B cell (primary cell): ENCODE results near the gene SPRY1. TPM values are rescaled to one million over a fixed set of nuclear protein-coding genes. Genes with fewer than 3 reads are reported as not detected.

Experiments used
- ATAC-seq: fragments of 200-7000 bp; cut with Tn5 transposase; one replicate; pipeline ENCODE4 v1.10.0; 2021; ENCODE audit warnings: low read depth, mild to moderate bottlenecking, moderate number of reproducible peaks, moderate library complexity
- CTCF ChIA-PET: fragments of 350-600 bp; sonication (Branson Sonifier 250); formaldehyde crosslinking; loops from one replicate; lab custom pipeline; 2021; ENCODE audit warnings: antibody characterized with exemption, inconsistent platforms; lab: Charles Lee
- POLR2A ChIA-PET: fragments of 350-600 bp; sonication (Branson Sonifier 250); formaldehyde crosslinking; loops from one replicate; lab custom pipeline; 2021; ENCODE audit warnings: antibody characterized with exemption; lab: Charles Lee
- DNase-seq: peaks from one replicate; pipeline ENCODE4 v3.0.0; 2013
- H2AFZ ChIP-seq: 2 replicates; pipeline ENCODE4 v1.6.1; 2012; ENCODE audit warnings: mild to moderate bottlenecking, low read depth, low read length; ENCODE audit not compliant: insufficient read depth, poor library complexity, severe bottlenecking
- H3K27ac ChIP-seq, 2 donors: 1 replicate in 1 of 2; 2 replicates in 1 of 2; pipeline ENCODE4 v1.5.1; 2012 to 2013; ENCODE audit warnings: low read length in 2 of 2, mild to moderate bottlenecking in 2 of 2, moderate library complexity in 1 of 2
- H3K27me3 ChIP-seq, 4 experiments: fragments of 200-600 bp in 1 of 4; sonication (generic) in 1 of 4; replicated peaks in 1 of 4; 1 replicate in 2 of 4; 2 replicates in 2 of 4; pipeline versions ENCODE4 v1.6.1 to v1.7.0; 2013 to 2016; ENCODE audit warnings: low read length in 3 of 4, mild to moderate bottlenecking in 2 of 4, mixed read lengths in 1 of 4, moderate library complexity in 1 of 4; ENCODE audit not compliant: insufficient read depth in 4 of 4, control insufficient read depth in 3 of 4; ENCODE audit errors: control extremely low read depth in 1 of 4
- H3K36me3 ChIP-seq, 2 experiments: replicated peaks in 1 of 2; 1 replicate in 1 of 2; 2 replicates in 1 of 2; pipeline versions ENCODE4 v1.6.1 to v1.7.1; 2013; ENCODE audit warnings: low read length in 1 of 2; ENCODE audit not compliant: insufficient read depth in 2 of 2, control insufficient read depth in 1 of 2; ENCODE audit errors: control extremely low read depth in 1 of 2, extremely low read depth in 1 of 2
- H3K4me1 ChIP-seq, 2 donors: fragments of 200-600 bp in 1 of 2; sonication (generic) in 1 of 2; 1 replicate in 1 of 2; 2 replicates in 1 of 2; pipeline versions ENCODE4 v1.5.1 to v1.6.1; 2013 to 2017; ENCODE audit warnings: low read length in 2 of 2; ENCODE audit not compliant: control insufficient read depth in 2 of 2, insufficient read depth in 2 of 2
- H3K4me2 ChIP-seq: replicated peaks from 2 replicates; pipeline ENCODE3; 2012; ENCODE audit warnings: mild to moderate bottlenecking, low read depth, low read length; ENCODE audit not compliant: poor library complexity, severe bottlenecking
- H3K4me3 ChIP-seq, 5 experiments: fragments of 200-600 bp in 1 of 5; sonication (generic) in 1 of 5; 1 replicate in 3 of 5; 2 replicates in 2 of 5; pipeline versions ENCODE4 v1.5.1 to v1.7.0; 2011 to 2016; ENCODE audit warnings: low read length in 4 of 5, mild to moderate bottlenecking in 4 of 5, low read depth in 2 of 5, control low read depth in 1 of 5, moderate library complexity in 1 of 5; ENCODE audit not compliant: insufficient read depth in 1 of 5; ENCODE audit errors: control extremely low read depth in 1 of 5, extremely low read depth in 1 of 5
- H3K79me2 ChIP-seq: fragments of 200-600 bp; sonication (generic); one replicate; pipeline ENCODE4 v1.6.0; 2016; ENCODE audit warnings: low read length; ENCODE audit not compliant: control insufficient read depth, insufficient read depth
- H3K9ac ChIP-seq: fragments of 200-600 bp; sonication (generic); 2 replicates; pipeline ENCODE4 v1.6.1; 2017; ENCODE audit warnings: mild to moderate bottlenecking, low read length, moderate library complexity
- H3K9me3 ChIP-seq, 3 donors: one replicate each; pipeline versions ENCODE4 v1.6.1 to v1.7.1; 2013; ENCODE audit warnings: low read length in 2 of 3; ENCODE audit not compliant: control insufficient read depth in 2 of 3, insufficient read depth in 1 of 3; ENCODE audit errors: control extremely low read depth in 1 of 3
- H4K20me1 ChIP-seq: 2 replicates; pipeline ENCODE4 v1.6.0; 2012; ENCODE audit warnings: mild to moderate bottlenecking, low read length; ENCODE audit not compliant: insufficient read depth, control insufficient read depth, poor library complexity, severe bottlenecking
- H3K27ac Mint-ChIP-seq: one replicate; pipeline ENCODE4 v1.8.0; 2021; ENCODE audit warnings: mixed read lengths
- H3K27me3 Mint-ChIP-seq: one replicate; pipeline ENCODE4 v1.8.0; 2021; ENCODE audit warnings: mixed read lengths
- H3K4me1 Mint-ChIP-seq: one replicate; pipeline ENCODE4 v1.8.0; 2021; ENCODE audit warnings: mixed read lengths
- H3K4me3 Mint-ChIP-seq: one replicate; pipeline ENCODE4 v1.8.0; 2021; ENCODE audit warnings: mixed read lengths
- H3K9me3 Mint-ChIP-seq: one replicate; pipeline ENCODE4 v1.8.0; 2022; ENCODE audit warnings: mixed read lengths; ENCODE audit not compliant: insufficient read depth
- CTCF ChIP-seq: fragments of 200-600 bp; IDR thresholded peaks from one replicate; pipeline ENCODE4 v1.8.0; 2022; ENCODE audit warnings: antibody characterized with exemption, mild to moderate bottlenecking
- EZH2 ChIP-seq: IDR thresholded peaks from 2 replicates; pipeline ENCODE4 v1.6.1; 2012; ENCODE audit warnings: borderline replicate concordance, low read depth, mild to moderate bottlenecking, moderate library complexity, low read length; ENCODE audit not compliant: insufficient read depth, poor library complexity, severe bottlenecking
- WGBS: methylation state at CpG from one replicate; pipeline ENCODE4 v1.1.5; 2013; ENCODE audit warnings: missing lambda C conversion rate; ENCODE audit not compliant: insufficient coverage; 5-methylcytosine and 5-hydroxymethylcytosine counted together
- intact Hi-C: fragments of 100-400 bp; cut with micrococcal nuclease; formaldehyde crosslinking; loops from one replicate; pipeline ENCODE4 v1.10.0; 2022
- polyA plus RNA-seq: library from polyadenylated mRNA; depleted of rRNA; stranded (reverse); fragments of >200 nt; gene quantifications from 2 replicates; pipeline ENCODE4 v1.2.3, GENCODE V29; 2012
- total RNA-seq, 2 donors: library from RNA; stranded (reverse); fragments of 120-200 nt in 1 of 2; gene quantifications; 1 replicate in 1 of 2; 2 replicates in 1 of 2; pipeline versions ENCODE4 v1.2.3 to v1.2.4, GENCODE V29; 2013 to 2022

SPRY1 gene
- total and polyA plus RNA-seq, 2 donors (not counting 1 experiment from before 2014, with no cell fraction given) = 4.7 to 6.9 TPM

- Histone ChIP-seq H3K9ac (no peak overlapping the region), H3K4me2 (no peak overlapping the region), H4K20me1 (no peaks in the 10 kb centered on the region), H3K27ac (no peak overlapping the region), H3K4me3 (no peak overlapping the region), H3K79me2 (no peaks in the 10 kb centered on the region), H2AFZ (no peak overlapping the region), H3K4me1 (peaks cover 5 to 10% of the 10 kb centered on the region in 2 donors), H3K9me3 (peaks cover 0 to 5% (median 0%) of the 10 kb centered on the region in 3 donors), H3K27me3 (no peaks in the 10 kb centered on the region), H3K36me3 (no peaks in the 10 kb centered on the region)
- no peak for TF ChIP-seq EZH2
- TF ChIP-seq CTCF = no peak
- DNase-seq (no peak), ATAC-seq (no peak)
- no peak overlapping the region for H3K4me3 Mint-ChIP-seq
- no peaks in the 10 kb centered on the region for H3K9me3 Mint-ChIP-seq
- ChIA-PET CTCF (interaction anchor here (1.5 kb wide), 1 partner anchor 11 kb away, joined by 3 read pairs; no protein-coding TSS in a partner anchor), POLR2A (no interaction called here)
- peaks cover 8% of the 10 kb centered on the region for H3K4me1 Mint-ChIP-seq
- H3K27ac Mint-ChIP-seq = no peak overlapping the region
- WGBS = 100% methylated on average over 1 of the region's 4 CpGs
- peaks cover 13% of the 10 kb centered on the region for H3K27me3 Mint-ChIP-seq
- intact Hi-C loops = no loop called here
These were observed 47.6 kb upstream of the SPRY1 start for GRCh38 chr4:123348946-123349345.

GRCh38 chr4:123349421-123350190 lies 47.0 kb upstream of the SPRY1 start:
- Mint-ChIP-seq H3K4me3 (no peak overlapping the region), H3K9me3 (no peaks in the 10 kb centered on the region), H3K27ac (no peak overlapping the region), H3K4me1 (peaks cover 8% of the 10 kb centered on the region), H3K27me3 (peaks cover 15% of the 10 kb centered on the region)
- no peak overlapping the region for H2AFZ ChIP-seq
- no peak overlapping the region for H3K4me3 ChIP-seq
- 70% methylated on average over 7 of the region's 7 CpGs for WGBS
- ATAC-seq (no peak), DNase-seq (no peak)
- H3K4me2 ChIP-seq = no peak overlapping the region
- ChIA-PET CTCF (interaction anchor here (1.5 kb wide), 1 partner anchor 11 kb away, joined by 3 read pairs; no protein-coding TSS in a partner anchor), POLR2A (no interaction called here)
- no peak overlapping the region for H3K27ac ChIP-seq
- H3K79me2 ChIP-seq = no peaks in the 10 kb centered on the region
- no peaks in the 10 kb centered on the region for H4K20me1 ChIP-seq
- TF ChIP-seq CTCF = no peak
- no peak for TF ChIP-seq EZH2
- intact Hi-C loops = loop anchor here (5.0 kb wide), 2 partner anchors 913 to 973 kb away; no protein-coding TSS in a partner anchor
- H3K4me1 ChIP-seq = peaks cover 5 to 10% of the 10 kb centered on the region in 2 donors
- H3K36me3 ChIP-seq = no peaks in the 10 kb centered on the region
- H3K9ac ChIP-seq = no peak overlapping the region
- no peaks in the 10 kb centered on the region for H3K27me3 ChIP-seq
- peaks cover 0 to 5% (median 0%) of the 10 kb centered on the region in 3 donors for H3K9me3 ChIP-seq
